SU-DHL-6 (cell line): Measurements from ENCODE around the gene SPACA9.

Source experiments
- EZH2phosphoT487 ChIP-seq: fragments of 200-600 bp; sonication (generic), shearing (Covaris generic); conservative IDR thresholded peaks from 2 replicates; pipeline ENCODE4 v1.6.1; 2018; ENCODE audit warnings: mild to moderate bottlenecking, antibody characterized with exemption, low read length, moderate library complexity, mixed read lengths
- TF ChIP-seq, protein P1 (sequence below): fragments of 200-600 bp; sonication (generic); IDR thresholded peaks from one replicate; pipeline ENCODE4 v1.5.1; 2017; ENCODE audit warnings: antibody characterized with exemption, mild to moderate bottlenecking, low read length, moderate library complexity; ENCODE audit not compliant: insufficient read depth, poor library complexity, severe bottlenecking

GRCh38 chr9:132866898-132867297, 11.8 kb upstream of the SPACA9 start:
- TF ChIP-seq, protein P1, sequence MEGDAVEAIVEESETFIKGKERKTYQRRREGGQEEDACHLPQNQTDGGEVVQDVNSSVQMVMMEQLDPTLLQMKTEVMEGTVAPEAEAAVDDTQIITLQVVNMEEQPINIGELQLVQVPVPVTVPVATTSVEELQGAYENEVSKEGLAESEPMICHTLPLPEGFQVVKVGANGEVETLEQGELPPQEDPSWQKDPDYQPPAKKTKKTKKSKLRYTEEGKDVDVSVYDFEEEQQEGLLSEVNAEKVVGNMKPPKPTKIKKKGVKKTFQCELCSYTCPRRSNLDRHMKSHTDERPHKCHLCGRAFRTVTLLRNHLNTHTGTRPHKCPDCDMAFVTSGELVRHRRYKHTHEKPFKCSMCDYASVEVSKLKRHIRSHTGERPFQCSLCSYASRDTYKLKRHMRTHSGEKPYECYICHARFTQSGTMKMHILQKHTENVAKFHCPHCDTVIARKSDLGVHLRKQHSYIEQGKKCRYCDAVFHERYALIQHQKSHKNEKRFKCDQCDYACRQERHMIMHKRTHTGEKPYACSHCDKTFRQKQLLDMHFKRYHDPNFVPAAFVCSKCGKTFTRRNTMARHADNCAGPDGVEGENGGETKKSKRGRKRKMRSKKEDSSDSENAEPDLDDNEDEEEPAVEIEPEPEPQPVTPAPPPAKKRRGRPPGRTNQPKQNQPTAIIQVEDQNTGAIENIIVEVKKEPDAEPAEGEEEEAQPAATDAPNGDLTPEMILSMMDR: no peak
- no peak for TF ChIP-seq EZH2phosphoT487
